IMR-90 (cell line): ENCODE measurements around the gene KRCC1. TPM values are rescaled to one million over a fixed set of nuclear protein-coding genes. Genes with fewer than 3 reads are reported as not detected.

Source experiments
- ATAC-seq: fragments of 200-7000 bp; cut with Tn5 transposase; 2 replicates; pipeline ENCODE4 v1.9.1; 2020; ENCODE audit warnings: low read depth, mild to moderate bottlenecking, moderate library complexity
- BruUV-seq: library from RNA; stranded (reverse); fragments of 400-500 nt; replicated peaks from 2 replicates; lab custom pipeline; 2021; lab: Mats Ljungman, UMichigan
- CTCF ChIA-PET: fragments of 300-600 bp; formaldehyde crosslinking; extraction: SDS; loops from one replicate; lab custom pipeline; 2021; ENCODE audit warnings: antibody characterized with exemption; lab: Yijun Ruan, JAX
- POLR2A ChIA-PET: fragments of 300-600 bp; sonication (Branson Sonifier 250); formaldehyde crosslinking; loops from one replicate; lab custom pipeline; 2022; ENCODE audit warnings: antibody characterized with exemption; ENCODE audit not compliant: unreplicated experiment; lab: Charles Lee
- DNase-seq: peaks from one replicate; pipeline ENCODE4 v3.0.0; 2013
- H2AFZ ChIP-seq: replicated peaks from 2 replicates; pipeline ENCODE3; 2013; ENCODE audit warnings: low read length, mild to moderate bottlenecking; ENCODE audit not compliant: poor library complexity
- H2AK5ac ChIP-seq: 2 replicates; pipeline ENCODE4 v1.6.1; 2013; ENCODE audit warnings: low read depth, low read length, inconsistent platforms
- H2AK9ac ChIP-seq: replicated peaks from 2 replicates; pipeline ENCODE3; 2013; ENCODE audit warnings: mild to moderate bottlenecking, low read depth, low read length, moderate library complexity; ENCODE audit not compliant: poor library complexity
- H2BK120ac ChIP-seq: 2 replicates; pipeline ENCODE4 v1.6.1; 2013; ENCODE audit warnings: low read depth, low read length, inconsistent platforms
- H2BK15ac ChIP-seq: 3 replicates; pipeline ENCODE4 v1.6.1; 2013; ENCODE audit warnings: low read depth, low read length, inconsistent platforms
- H2BK20ac ChIP-seq: 2 replicates; pipeline ENCODE4 v1.6.1; 2013; ENCODE audit warnings: low read depth, mild to moderate bottlenecking, inconsistent platforms, low read length, moderate library complexity
- H2BK5ac ChIP-seq: 2 replicates; pipeline ENCODE4 v1.6.1; 2013; ENCODE audit warnings: mild to moderate bottlenecking, low read depth, low read length, inconsistent platforms; ENCODE audit not compliant: poor library complexity, severe bottlenecking
- H3K14ac ChIP-seq: replicated peaks from 2 replicates; pipeline ENCODE4 v1.6.1; 2013; ENCODE audit warnings: low read depth, low read length, inconsistent platforms
- H3K18ac ChIP-seq: 2 replicates; pipeline ENCODE4 v1.6.1; 2013; ENCODE audit warnings: low read depth, low read length, control low read depth
- H3K23ac ChIP-seq: 2 replicates; pipeline ENCODE4 v1.6.1; 2013; ENCODE audit warnings: low read depth, low read length, inconsistent platforms
- H3K27ac ChIP-seq: 2 replicates; pipeline ENCODE4 v1.5.1; 2013; ENCODE audit warnings: mild to moderate bottlenecking, control low read depth, low read length; ENCODE audit not compliant: insufficient read depth
- H3K27me3 ChIP-seq: 2 replicates; pipeline ENCODE4 v1.6.1; 2013; ENCODE audit warnings: low read length; ENCODE audit not compliant: control insufficient read depth, insufficient read depth
- H3K36me3 ChIP-seq: 2 replicates; pipeline ENCODE4 v1.6.1; 2013; ENCODE audit warnings: low read length, mixed read lengths; ENCODE audit not compliant: control insufficient read depth, insufficient read depth
- H3K4ac ChIP-seq: 2 replicates; pipeline ENCODE4 v1.6.1; 2013; ENCODE audit warnings: low read depth, low read length, inconsistent platforms
- H3K4me1 ChIP-seq: 2 replicates; pipeline ENCODE4 v1.6.1; 2013; ENCODE audit warnings: low read length, mixed read lengths; ENCODE audit not compliant: control insufficient read depth, insufficient read depth
- H3K4me2 ChIP-seq: 2 replicates; pipeline ENCODE4 v1.6.1; 2013; ENCODE audit warnings: low read depth, mild to moderate bottlenecking, control low read depth, low read length, moderate library complexity
- H3K4me3 ChIP-seq: 2 replicates; pipeline ENCODE4 v1.5.1; 2013; ENCODE audit warnings: low read depth, mild to moderate bottlenecking, control low read depth, low read length, moderate library complexity; ENCODE audit not compliant: insufficient read depth
- H3K56ac ChIP-seq: 2 replicates; pipeline ENCODE4 v1.6.1; 2013; ENCODE audit warnings: low read length, inconsistent platforms; ENCODE audit not compliant: insufficient read depth; ENCODE audit errors: extremely low read depth
- H3K79me1 ChIP-seq, 2 experiments: 2 replicates each; pipeline ENCODE4 v1.6.1; 2013; ENCODE audit warnings: low read length in 2 of 2, inconsistent platforms in 1 of 2, low read depth in 1 of 2
- H3K9ac ChIP-seq: 2 replicates; pipeline ENCODE4 v1.6.1; 2013; ENCODE audit warnings: low read depth, low read length, control low read depth
- H3K9me1 ChIP-seq: 2 replicates; pipeline ENCODE4 v1.6.1; 2013; ENCODE audit warnings: low read length, inconsistent platforms; ENCODE audit not compliant: insufficient read depth
- H3K9me3 ChIP-seq: 2 replicates; pipeline ENCODE4 v1.6.1; 2013; ENCODE audit warnings: low read length; ENCODE audit not compliant: control insufficient read depth, insufficient read depth
- H4K20me1 ChIP-seq: 2 replicates; pipeline ENCODE4 v1.6.1; 2013; ENCODE audit warnings: low read length, inconsistent platforms; ENCODE audit not compliant: insufficient read depth
- H4K5ac ChIP-seq: 2 replicates; pipeline ENCODE4 v1.6.1; 2013; ENCODE audit warnings: mild to moderate bottlenecking, low read depth, low read length, control low read depth
- H4K8ac ChIP-seq, 2 experiments: 2 replicates each; pipeline ENCODE4 v1.6.1; 2013; ENCODE audit warnings: low read depth in 2 of 2, low read length in 2 of 2, control low read depth in 1 of 2, inconsistent platforms in 1 of 2
- H4K91ac ChIP-seq: 2 replicates; pipeline ENCODE4 v1.6.1; 2013; ENCODE audit warnings: low read depth, low read length, inconsistent platforms; ENCODE audit not compliant: insufficient read depth
- BHLHE40 ChIP-seq: fragments of 150-350 bp; IDR thresholded peaks from 2 replicates; pipeline ENCODE4 v1.6.1; 2016; ENCODE audit warnings: mild to moderate bottlenecking, low read depth, low read length
- CEBPB ChIP-seq: IDR thresholded peaks from 2 replicates; pipeline ENCODE4 v1.6.1; 2012; ENCODE audit warnings: low read depth, low read length, improper control_type of control experiment
- MAFK ChIP-seq: IDR thresholded peaks from 2 replicates; pipeline ENCODE4 v1.6.1; 2012; ENCODE audit warnings: low read depth, low read length, improper control_type of control experiment
- MAZ ChIP-seq: IDR thresholded peaks from 2 replicates; pipeline ENCODE4 v1.6.1; 2012; ENCODE audit warnings: low read depth, mild to moderate bottlenecking, low read length, improper control_type of control experiment, moderate library complexity, borderline replicate concordance
- NFE2L2 ChIP-seq: fragments of 150-350 bp; IDR thresholded peaks from 2 replicates; pipeline ENCODE4 v1.6.1; 2016; ENCODE audit warnings: low read depth, mild to moderate bottlenecking, low read length
- RAD21 ChIP-seq: IDR thresholded peaks from 2 replicates; pipeline ENCODE4 v1.6.1; 2012; ENCODE audit warnings: low read length, improper control_type of control experiment
- RFX5 ChIP-seq: IDR thresholded peaks from 2 replicates; pipeline ENCODE4 v1.8.0; 2012; ENCODE audit warnings: low read depth, mild to moderate bottlenecking, low read length, moderate library complexity
- SMC3 ChIP-seq: fragments of 150-350 bp; IDR thresholded peaks from 2 replicates; pipeline ENCODE4 v1.6.1; 2016; ENCODE audit warnings: low read depth, mild to moderate bottlenecking, antibody characterized with exemption, low read length, moderate library complexity
- WGBS, 2 experiments: methylation state at CpG; one replicate each; pipeline versions ENCODE4 v1.1.5 to v1.1.7; 2013; ENCODE audit warnings: missing lambda C conversion rate in 2 of 2; ENCODE audit not compliant: insufficient read length in 1 of 2; ENCODE audit errors: extremely low coverage in 2 of 2; 5-methylcytosine and 5-hydroxymethylcytosine counted together
- dilution Hi-C: fragments of 300-500 bp; cut with HindIII; formaldehyde crosslinking; loops from one replicate; pipeline ENCODE4 v1.14.3; 2018; ENCODE audit warnings: low sequenced_read_pairs; ENCODE audit not compliant: unreplicated experiment
- in situ Hi-C: fragments of 300-500 bp; cut with MboI; formaldehyde crosslinking; loops from 3 replicates; pipeline ENCODE4 v1.14.3; 2019; ENCODE audit warnings: low sequenced_read_pairs, inconsistent platforms, mixed read lengths
- intact Hi-C: fragments of 100-400 bp; cut with micrococcal nuclease; formaldehyde crosslinking; loops from 2 replicates; pipeline ENCODE4 v1.10.0; 2022
- polyA plus RNA-seq, 3 experiments: library from polyadenylated mRNA; depleted of rRNA; stranded (reverse); fragments of >200 nt; gene quantifications; 2 replicates each; pipeline ENCODE4 v1.2.3, GENCODE V29; 2012; ENCODE audit warnings: low replicate concordance in 1 of 3
- total RNA-seq: library from RNA; depleted of rRNA; stranded (reverse); fragments of >200 nt; gene quantifications from 2 replicates; pipeline ENCODE4 v1.2.3, GENCODE V29; 2012

KRCC1 gene
- total and polyA plus RNA-seq, 2 of the 4 experiments (the other 2 are of a cell fraction): 14.3 to 16.5 TPM

- Histone ChIP-seq H2AK9ac (no peak overlapping the region), H3K4me3 (no peak overlapping the region), H4K91ac (no peak overlapping the region), H3K4me1 (no peaks in the 10 kb centered on the region), H2AK5ac (no peak overlapping the region), H2BK5ac (no peak overlapping the region), H3K9me3 (no peaks in the 10 kb centered on the region), H3K18ac (no peak overlapping the region), H3K4ac (no peak overlapping the region), H3K56ac (no peak overlapping the region), H2BK120ac (no peak overlapping the region), H3K14ac (no peak overlapping the region), H3K23ac (no peak overlapping the region), H3K79me1 (no peaks in the 10 kb centered on the region), H3K36me3 (no peaks in the 10 kb centered on the region), H2BK15ac (no peak overlapping the region), H4K5ac (no peak overlapping the region), H3K9ac (no peak overlapping the region), H3K9me1 (no peaks in the 10 kb centered on the region), H3K27me3 (peaks cover 12% of the 10 kb centered on the region), H2AFZ (no peak overlapping the region), H3K27ac (no peak overlapping the region), H3K4me2 (no peak overlapping the region), H2BK20ac (no peak overlapping the region), H4K20me1 (no peaks in the 10 kb centered on the region), H4K8ac (no peak overlapping the region)
- no peak for DNase-seq
- intact Hi-C loops (no loop called here), dilution Hi-C loops (no loop called here), in situ Hi-C loops (no loop called here)
- no peak for TF ChIP-seq NFE2L2
- no peak for TF ChIP-seq BHLHE40
- TF ChIP-seq RAD21: no peak
- no peak for TF ChIP-seq CEBPB
- no peak for TF ChIP-seq RFX5
- no peak for TF ChIP-seq SMC3
- TF ChIP-seq MAZ: no peak
- TF ChIP-seq MAFK: no peak
- BruUV-seq: no TSS peak
- CTCF ChIA-PET: interaction anchor here (1.6 kb wide), 1 partner anchor 14 kb away, joined by 3 read pairs; no protein-coding TSS in a partner anchor
- WGBS, 2 experiments: no CpG with 5 or more reads among the region's 8 CpGs
- no peak for ATAC-seq
- POLR2A ChIA-PET: no interaction called here
Observed at GRCh38 chr2:88090446-88091283, 35.1 kb upstream of the KRCC1 start.
